OCI-LY1 (cell line): ENCODE data around the gene PLEKHA7.

ENCODE experiments used
- CTCF ChIP-seq: fragments of 200-600 bp; sonication (generic), shearing (Covaris generic); IDR thresholded peaks from 2 replicates; pipeline ENCODE4 v1.5.1; 2017; ENCODE audit warnings: mild to moderate bottlenecking, antibody characterized with exemption, low read length, moderate library complexity, mixed read lengths
- EZH2 ChIP-seq: fragments of 200-600 bp; sonication (generic), shearing (Covaris generic); IDR thresholded peaks from 2 replicates; pipeline ENCODE4 v1.8.0; 2017; ENCODE audit warnings: borderline replicate concordance, mixed run types, mild to moderate bottlenecking, antibody characterized with exemption, low read length, moderate library complexity, mixed read lengths

GRCh38 chr11:16831316-16832192, 182.7 kb downstream of the PLEKHA7 start:
- TF ChIP-seq CTCF (no peak), EZH2 (no peak)
